Epithelial cell of proximal tubule (primary cell): ENCODE data around the gene TEKT1. TPM values are rescaled to one million over a fixed set of nuclear protein-coding genes. Genes with fewer than 3 reads are reported as not detected.

Source experiments
- DNase-seq: peaks from one replicate; pipeline ENCODE4 v3.0.0-alpha.2; 2011; ENCODE audit warnings: low read depth
- H3K4me3 ChIP-seq: 2 replicates; pipeline ENCODE4 v1.5.1; 2011; ENCODE audit warnings: low read depth, mild to moderate bottlenecking, low read length
- CTCF ChIP-seq: conservative IDR thresholded peaks from 2 replicates; pipeline ENCODE4 v1.5.1; 2012; ENCODE audit warnings: low read depth, mild to moderate bottlenecking, low read length
- total RNA-seq: library from RNA; depleted of rRNA; stranded (reverse); fragments of >200 nt; gene quantifications from 2 replicates; pipeline ENCODE4 v1.2.3, GENCODE V29; 2015

The TEKT1 gene
- total RNA-seq, 1 donor from 2014 or later: not detected

GRCh38 chr17:6749519-6749918 lies 82.0 kb downstream of the TEKT1 start:
- no peak overlapping the region for H3K4me3 ChIP-seq
- no peak for DNase-seq
- peak; percentile 13 for TF ChIP-seq CTCF

GRCh38 chr17:6748617-6749016 lies 82.9 kb downstream of the TEKT1 start:
- H3K4me3 ChIP-seq: no peak overlapping the region
- DNase-seq: no peak
- no peak for TF ChIP-seq CTCF

Other genes starting within 250 kb of the TEKT1 start
- gene KIAA0753, start 191.0 kb downstream of the TEKT1 start, total RNA-seq: 13.5 and 15.7 TPM in 2 replicates
- gene TXNDC17, start 190.7 kb downstream of the TEKT1 start, total RNA-seq: 351 and 501 TPM in 2 replicates
- gene MED31, start 180.1 kb downstream of the TEKT1 start, total RNA-seq: 10.1 and 23.9 TPM in 2 replicates
- 0.22 and 1.2 TPM in 2 replicates for gene C17orf100, start 180.0 kb downstream of the TEKT1 start, total RNA-seq
- gene SLC13A5, start 118.4 kb downstream of the TEKT1 start, total RNA-seq: not detected in 2 replicates
- gene XAF1, start 75.7 kb downstream of the TEKT1 start, total RNA-seq: 0.06 TPM in 1 of 2 replicates, not detected in the other
- not detected in 2 replicates for gene FBXO39, start 55.5 kb downstream of the TEKT1 start, total RNA-seq
- 0.98 and 1.0 TPM in 2 replicates for gene ALOX12, start 164.3 kb upstream of the TEKT1 start, total RNA-seq
- gene RNASEK, start 180.9 kb upstream of the TEKT1 start, total RNA-seq: 180 and 275 TPM in 2 replicates
- gene BCL6B, start 191.3 kb upstream of the TEKT1 start, total RNA-seq: under 0.01 TPM in 1 of 2 replicates, not detected in the other
- gene SLC16A13, start 204.3 kb upstream of the TEKT1 start, total RNA-seq: 3.1 and 4.1 TPM in 2 replicates
- not detected in 2 replicates for gene SLC16A11, start 212.4 kb upstream of the TEKT1 start, total RNA-seq
- gene CLEC10A, start 248.5 kb upstream of the TEKT1 start, total RNA-seq: not detected in 2 replicates